H9 (cell line): ENCODE measurements around the gene ARL13A. TPM values are rescaled to one million over a fixed set of nuclear protein-coding genes. Genes with fewer than 3 reads are reported as not detected.

ENCODE experiments used
- DNase-seq: peaks from one replicate; pipeline ENCODE4 v3.0.0-alpha.2; 2017
- H2AFZ ChIP-seq: one replicate; pipeline ENCODE4 v1.6.1; 2013; ENCODE audit warnings: mild to moderate bottlenecking, low read length, control low read depth, moderate library complexity
- H2AK5ac ChIP-seq: 2 replicates; pipeline ENCODE4 v1.6.1; 2013; ENCODE audit warnings: low read length, control low read depth, mixed read lengths; ENCODE audit not compliant: insufficient read length
- H2BK120ac ChIP-seq: one replicate; pipeline ENCODE4 v1.6.1; 2013; ENCODE audit warnings: low read depth, mild to moderate bottlenecking, low read length, control low read depth, inconsistent platforms; ENCODE audit not compliant: poor library complexity, severe bottlenecking
- H2BK12ac ChIP-seq: 2 replicates; pipeline ENCODE4 v1.6.1; 2013; ENCODE audit warnings: low read length, control low read depth, mixed read lengths, low read depth; ENCODE audit not compliant: insufficient read length
- H2BK15ac ChIP-seq: 2 replicates; pipeline ENCODE4 v1.6.1; 2013; ENCODE audit warnings: low read depth, low read length, control low read depth
- H2BK20ac ChIP-seq: one replicate; pipeline ENCODE4 v1.6.1; 2013; ENCODE audit warnings: low read depth, mild to moderate bottlenecking, low read length, control low read depth, inconsistent platforms; ENCODE audit not compliant: poor library complexity, severe bottlenecking
- H2BK5ac ChIP-seq: 2 replicates; pipeline ENCODE4 v1.6.1; 2013; ENCODE audit warnings: low read length, control low read depth, mixed read lengths; ENCODE audit not compliant: insufficient read length
- H3K14ac ChIP-seq: 2 replicates; pipeline ENCODE4 v1.6.1; 2013; ENCODE audit warnings: low read length, control low read depth; ENCODE audit not compliant: insufficient read depth
- H3K18ac ChIP-seq: 2 replicates; pipeline ENCODE4 v1.6.1; 2013; ENCODE audit warnings: low read depth, mild to moderate bottlenecking, mixed read lengths, low read length, control low read depth; ENCODE audit not compliant: insufficient read length
- H3K23ac ChIP-seq: 2 replicates; pipeline ENCODE4 v1.6.1; 2013; ENCODE audit warnings: low read length, control low read depth, mixed read lengths, low read depth; ENCODE audit not compliant: insufficient read length
- H3K23me2 ChIP-seq: 2 replicates; pipeline ENCODE4 v1.6.1; 2013; ENCODE audit warnings: low read depth, mild to moderate bottlenecking, mixed read lengths, low read length, control low read depth; ENCODE audit not compliant: insufficient read length, poor library complexity, severe bottlenecking
- H3K27ac ChIP-seq: 2 replicates; pipeline ENCODE4 v1.5.1; 2013; ENCODE audit warnings: low read length, control low read depth, mixed read lengths, low read depth; ENCODE audit not compliant: insufficient read length
- H3K27me3 ChIP-seq: 2 replicates; pipeline ENCODE4 v1.6.1; 2013; ENCODE audit warnings: low read length, control low read depth, inconsistent platforms; ENCODE audit not compliant: insufficient read depth
- H3K4ac ChIP-seq: 2 replicates; pipeline ENCODE4 v1.6.1; 2013; ENCODE audit warnings: low read depth, mild to moderate bottlenecking, control low read depth, inconsistent platforms, low read length, moderate library complexity
- H3K4me1 ChIP-seq: 2 replicates; pipeline ENCODE4 v1.6.1; 2013; ENCODE audit warnings: low read length, control low read depth, inconsistent platforms; ENCODE audit not compliant: insufficient read depth
- H3K4me2 ChIP-seq: 2 replicates; pipeline ENCODE4 v1.6.1; 2013; ENCODE audit warnings: low read length, control low read depth, mixed read lengths; ENCODE audit not compliant: insufficient read length, insufficient read depth
- H3K56ac ChIP-seq: 2 replicates; pipeline ENCODE4 v1.6.1; 2013; ENCODE audit warnings: low read depth, mild to moderate bottlenecking, mixed read lengths, low read length, control low read depth; ENCODE audit not compliant: insufficient read length
- H3K79me1 ChIP-seq: 2 replicates; pipeline ENCODE4 v1.6.1; 2013; ENCODE audit warnings: low read depth, mild to moderate bottlenecking, moderate library complexity, low read length, control low read depth, inconsistent platforms; ENCODE audit not compliant: insufficient read depth, poor library complexity, severe bottlenecking
- H3K79me2 ChIP-seq: 2 replicates; pipeline ENCODE4 v1.6.1; 2013; ENCODE audit warnings: low read length, control low read depth, inconsistent platforms; ENCODE audit not compliant: insufficient read depth
- H3K9ac ChIP-seq: 2 replicates; pipeline ENCODE4 v1.6.1; 2013; ENCODE audit warnings: low read length, control low read depth, mixed read lengths; ENCODE audit not compliant: insufficient read length; ENCODE audit errors: extremely low read depth
- H3K9me3 ChIP-seq: one replicate; pipeline ENCODE4 v1.6.1; 2013; ENCODE audit warnings: low read depth, low read length, inconsistent platforms; ENCODE audit not compliant: control insufficient read depth
- H3T11ph ChIP-seq: one replicate; pipeline ENCODE4 v1.6.1; 2013; ENCODE audit warnings: mild to moderate bottlenecking, low read length, control low read depth, inconsistent platforms
- H4K20me1 ChIP-seq: one replicate; pipeline ENCODE4 v1.6.1; 2013; ENCODE audit not compliant: control insufficient read depth, insufficient read length, insufficient read depth
- H4K5ac ChIP-seq: 2 replicates; pipeline ENCODE4 v1.6.1; 2013; ENCODE audit warnings: low read depth, mild to moderate bottlenecking, mixed read lengths, low read length, control low read depth; ENCODE audit not compliant: insufficient read length
- H4K8ac ChIP-seq: replicated peaks from 2 replicates; pipeline ENCODE4 v1.6.1; 2013; ENCODE audit warnings: low read length, control low read depth, mixed read lengths, low read depth; ENCODE audit not compliant: insufficient read length
- H4K91ac ChIP-seq: 2 replicates; pipeline ENCODE4 v1.6.1; 2013; ENCODE audit warnings: low read depth, mild to moderate bottlenecking, moderate library complexity, mixed read lengths, low read length, control low read depth; ENCODE audit not compliant: insufficient read length
- H3K27ac Mint-ChIP-seq, 3 experiments: 2 replicates in 2 of 3; 3 replicates in 1 of 3; pipeline ENCODE4 v1.8.0; 2020 to 2021; ENCODE audit warnings: mixed read lengths in 3 of 3, mild to moderate bottlenecking in 1 of 3, moderate library complexity in 1 of 3
- H3K27me3 Mint-ChIP-seq: 2 replicates; pipeline ENCODE4 v1.8.0; 2021; ENCODE audit warnings: low read depth, mild to moderate bottlenecking, moderate library complexity, mixed read lengths
- H3K36me3 Mint-ChIP-seq, 3 experiments: 2 replicates in 2 of 3; 3 replicates in 1 of 3; pipeline ENCODE4 v1.8.0; 2020 to 2021; ENCODE audit warnings: low read depth in 3 of 3, mixed read lengths in 3 of 3; ENCODE audit not compliant: insufficient read depth in 1 of 3
- H3K4me1 Mint-ChIP-seq, 2 experiments: 2 replicates each; pipeline ENCODE4 v1.8.0; 2020; ENCODE audit warnings: mixed read lengths in 2 of 2
- H3K4me3 Mint-ChIP-seq, 2 experiments: 2 replicates in 1 of 2; 3 replicates in 1 of 2; pipeline ENCODE4 v1.8.0; 2020 to 2021; ENCODE audit warnings: mild to moderate bottlenecking in 2 of 2, mixed read lengths in 2 of 2, moderate library complexity in 1 of 2
- H3K9me3 Mint-ChIP-seq, 2 experiments: 2 replicates in 1 of 2; 3 replicates in 1 of 2; pipeline ENCODE4 v1.8.0; 2020; ENCODE audit warnings: mild to moderate bottlenecking in 2 of 2, mixed read lengths in 2 of 2, moderate library complexity in 1 of 2
- CTCF ChIP-seq: fragments of 200-600 bp; sonication (generic); conservative IDR thresholded peaks from 3 replicates; pipeline ENCODE4 v1.8.0; 2021; ENCODE audit warnings: antibody characterized with exemption, mild to moderate bottlenecking
- total RNA-seq: library from RNA; stranded (reverse); gene quantifications from 2 replicates; pipeline ENCODE4 v1.2.1, GENCODE V29; 2021

ARL13A gene
- total RNA-seq, 1 experiment from 2014 or later: not detected

GRCh38 chrX:101037231-101037630 lies 67.7 kb downstream of the ARL13A start:
- Histone ChIP-seq H3K23me2 (no peaks in the 10 kb centered on the region), H4K20me1 (no peaks in the 10 kb centered on the region), H3K4ac (no peak overlapping the region), H2BK120ac (no peak overlapping the region), H2BK20ac (no peak overlapping the region), H3K56ac (no peak overlapping the region), H3K27ac (no peak overlapping the region), H3K14ac (no peak overlapping the region), H3K79me1 (no peaks in the 10 kb centered on the region), H3K18ac (no peak overlapping the region), H3K4me1 (no peaks in the 10 kb centered on the region), H3K4me2 (no peak overlapping the region), H3K79me2 (no peaks in the 10 kb centered on the region), H3K23ac (no peak overlapping the region), H2BK12ac (no peak overlapping the region), H3K9ac (no peak overlapping the region), H3K9me3 (peaks cover 8% of the 10 kb centered on the region), H3K27me3 (no peaks in the 10 kb centered on the region), H4K8ac (no peak overlapping the region), H4K5ac (no peak overlapping the region), H2BK5ac (no peak overlapping the region), H3T11ph (no peak overlapping the region), H4K91ac (no peak overlapping the region), H2BK15ac (no peak overlapping the region), H2AFZ (no peak overlapping the region), H2AK5ac (no peak overlapping the region)
- Mint-ChIP-seq H3K27me3 (no peaks in the 10 kb centered on the region), H3K27ac (no peak overlapping the region), H3K9me3 (peaks cover 53 to 56% of the 10 kb centered on the region in 2 experiments), H3K4me3 (no peak overlapping the region), H3K36me3 (peaks cover 9 to 40% (median 22%) of the 10 kb centered on the region in 3 experiments), H3K4me1 (no peaks in the 10 kb centered on the region)
- no peak for TF ChIP-seq CTCF
- no peak for DNase-seq
